GM19468 (cell line): Measurements from ENCODE around the gene SP5.
"Not testable (repeated sequence)": the region's sequence is repeated elsewhere in the genome, so short reads cannot be mapped to it uniquely, and the experiment has no call there.

Experiments
- ATAC-seq: cut with Tn5 transposase; IDR thresholded peaks from one replicate; pipeline ENCODE4 v1.9.1; 2021; ENCODE audit warnings: mild to moderate bottlenecking, moderate library complexity, moderate number of reproducible peaks; ENCODE audit not compliant: unreplicated experiment; ENCODE audit errors: extremely low read depth

Gene SP5

GRCh38 chr2:170715062-170715931 lies at the start of gene SP5:
Gene SP5, plus strand, starts transcription at chr2:170715337. Its CDS starts 176 bp downstream, at chr2:170715513.
- ATAC-seq = no peak

GRCh38 chr2:170665743-170666142 lies 49.4 kb upstream of the SP5 start:
- no peak for ATAC-seq

- ATAC-seq = no peak
Measured at GRCh38 chr2:170669909-170670308, 45.2 kb upstream of the SP5 start.

GRCh38 chr2:170670651-170671050 lies 44.5 kb upstream of the SP5 start:
- no peak for ATAC-seq

GRCh38 chr2:170671079-170671478 lies 44.1 kb upstream of the SP5 start:
- no peak for ATAC-seq

- ATAC-seq = not testable (repeated sequence)
Measured at GRCh38 chr2:170674282-170674681, 40.9 kb upstream of the SP5 start.

GRCh38 chr2:170675701-170676100 lies 39.4 kb upstream of the SP5 start:
- no peak for ATAC-seq

GRCh38 chr2:170679607-170680079 lies 35.5 kb upstream of the SP5 start:
- no peak for ATAC-seq

GRCh38 chr2:170680172-170680941 lies 34.8 kb upstream of the SP5 start:
- peak; percentile 72 for ATAC-seq

GRCh38 chr2:170681311-170681710 lies 33.8 kb upstream of the SP5 start:
- ATAC-seq = no peak

GRCh38 chr2:170685591-170685990 lies 29.5 kb upstream of the SP5 start:
- no peak for ATAC-seq

GRCh38 chr2:170689481-170689880 lies 25.7 kb upstream of the SP5 start:
- ATAC-seq = no peak

GRCh38 chr2:170690640-170691039 lies 24.5 kb upstream of the SP5 start:
- ATAC-seq = no peak

GRCh38 chr2:170694316-170694715 lies 20.8 kb upstream of the SP5 start:
- no peak for ATAC-seq

- no peak for ATAC-seq
Measured at GRCh38 chr2:170695521-170696410, 19.4 kb upstream of the SP5 start.

- no peak for ATAC-seq
Measured at GRCh38 chr2:170696948-170697347, 18.2 kb upstream of the SP5 start.

GRCh38 chr2:170701011-170701410 lies 14.1 kb upstream of the SP5 start:
- ATAC-seq = no peak

GRCh38 chr2:170703776-170704476 lies 11.2 kb upstream of the SP5 start:
- no peak for ATAC-seq
